ENCODE measurements around the gene ST6GALNAC5.

Gene ST6GALNAC5

DNA sequence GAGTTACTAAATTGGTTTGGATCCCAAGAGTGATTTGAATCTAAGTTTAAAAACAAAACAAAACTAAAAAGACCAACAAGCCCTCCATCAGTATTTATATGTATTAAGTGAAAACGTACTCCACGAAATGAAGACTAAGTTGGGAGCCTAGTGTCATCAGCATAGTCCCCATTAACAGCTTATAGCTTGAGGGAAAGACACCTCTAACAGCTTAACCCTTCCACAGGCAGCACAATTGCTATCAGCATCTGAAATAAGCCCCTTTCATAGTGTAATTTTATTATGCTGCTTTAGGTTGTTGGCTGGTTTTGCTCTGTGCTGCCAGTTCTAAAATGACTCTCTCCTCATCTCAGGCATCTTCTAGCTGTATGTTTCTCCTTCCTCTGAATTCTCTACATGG lies 25.8 kb upstream of the ST6GALNAC5 start:
- Mint-ChIP-seq H3K27ac (no peak overlapping the region), H3K4me1 (peaks cover 10% of the 10 kb centered on the region), H3K27me3 (ENCODE audit: low read depth, poor library complexity) (peaks cover 6% of the 10 kb centered on the region), H3K4me3 (no peak overlapping the region), H3K36me3 (ENCODE audit: low read depth) (no peaks in the 10 kb centered on the region), H3K9me3 (peaks cover 9% of the 10 kb centered on the region)
- no peak for DNase-seq
- TF ChIP-seq CTCF (IDR thresholded peaks at IDR 0.05), result no peak

DNA sequence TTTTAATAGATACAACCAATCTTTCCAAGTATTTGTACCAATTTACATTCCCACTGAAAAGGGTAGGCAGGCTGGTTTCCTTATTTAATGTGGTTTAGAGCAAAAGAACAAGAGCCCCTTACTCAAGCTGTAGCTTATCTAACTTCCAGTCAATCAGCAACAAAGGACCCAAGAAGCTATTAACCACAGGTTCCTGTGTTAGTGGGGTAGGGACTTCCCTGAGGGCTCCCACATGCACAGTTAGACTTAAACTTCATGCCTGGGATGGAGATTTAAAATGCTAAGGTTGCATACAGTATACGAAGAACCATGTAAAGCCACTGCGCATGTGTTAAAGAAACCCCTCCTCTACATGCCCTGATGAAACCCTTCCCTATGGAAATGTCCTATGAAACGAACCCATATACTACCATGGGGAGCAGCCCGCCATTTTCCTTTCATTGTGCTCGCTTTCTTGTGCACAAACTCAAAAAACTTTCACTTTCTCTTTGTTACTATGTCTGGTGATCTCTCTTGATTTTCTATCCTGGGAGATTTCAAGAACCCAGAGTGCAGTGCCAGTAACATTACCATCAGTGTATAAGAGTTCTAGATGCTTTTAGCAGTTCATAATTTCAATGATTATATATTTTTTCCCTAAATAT lies 23.3 kb upstream of the ST6GALNAC5 start:
- TF ChIP-seq CTCF (IDR thresholded peaks at IDR 0.05), result no peak
- Mint-ChIP-seq H3K27me3 (ENCODE audit: low read depth, poor library complexity) (peaks cover 6% of the 10 kb centered on the region), H3K4me1 (peaks cover 10% of the 10 kb centered on the region), H3K9me3 (peaks cover 19% of the 10 kb centered on the region), H3K36me3 (ENCODE audit: low read depth) (no peaks in the 10 kb centered on the region), H3K4me3 (no peak overlapping the region), H3K27ac (no peak overlapping the region)
- no peak for DNase-seq

DNA sequence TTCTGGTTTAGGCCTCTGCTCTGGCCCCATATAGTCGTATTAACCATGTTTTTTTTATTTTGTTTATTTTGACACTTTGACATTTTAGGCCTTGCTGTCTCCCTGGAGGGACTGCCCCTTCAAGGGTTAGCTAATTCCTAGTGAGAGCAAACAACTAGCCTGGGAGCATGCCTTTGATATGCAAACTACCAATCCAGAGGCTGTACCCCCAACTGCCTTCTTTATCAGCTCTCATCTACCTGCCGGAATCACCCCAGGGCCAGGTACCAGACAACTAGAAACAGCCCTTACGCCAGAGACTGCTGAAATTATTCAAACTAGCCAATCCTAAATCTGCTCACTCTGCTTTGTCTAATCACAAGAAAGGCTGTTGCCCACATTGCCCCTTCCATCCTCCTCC lies 13.0 kb upstream of the ST6GALNAC5 start:
- Mint-ChIP-seq H3K27ac (no peak overlapping the region), H3K27me3 (ENCODE audit: low read depth, poor library complexity) (peaks cover 3% of the 10 kb centered on the region), H3K9me3 (no peaks in the 10 kb centered on the region), H3K4me1 (peaks cover 11% of the 10 kb centered on the region), H3K4me3 (no peak overlapping the region), H3K36me3 (ENCODE audit: low read depth) (no peaks in the 10 kb centered on the region)
- TF ChIP-seq CTCF (IDR thresholded peaks at IDR 0.05), result no peak
- DNase-seq, result no peak

GRCh38 chr1:76856104-76856503 lies 11.2 kb upstream of the ST6GALNAC5 start:
- TF ChIP-seq CTCF (IDR thresholded peaks at IDR 0.05), result no peak
- Mint-ChIP-seq H3K36me3 (ENCODE audit: low read depth) (no peaks in the 10 kb centered on the region), H3K9me3 (peaks cover 6% of the 10 kb centered on the region), H3K4me3 (no peak overlapping the region), H3K27ac (no peak overlapping the region), H3K27me3 (ENCODE audit: low read depth, poor library complexity) (peaks cover 3% of the 10 kb centered on the region), H3K4me1 (peaks cover 11% of the 10 kb centered on the region)
- no peak for DNase-seq

- H3K9me3 Mint-ChIP-seq, result peaks cover 6% of the 10 kb centered on the region
- H3K4me1 Mint-ChIP-seq, result peaks cover 11% of the 10 kb centered on the region
- H3K27me3 Mint-ChIP-seq (ENCODE audit: low read depth, poor library complexity), result peaks cover 3% of the 10 kb centered on the region
- no peak overlapping the region for H3K4me3 Mint-ChIP-seq
- no peaks in the 10 kb centered on the region for H3K36me3 Mint-ChIP-seq (ENCODE audit: low read depth)
- TF ChIP-seq CTCF (IDR thresholded peaks at IDR 0.05), result no peak
- DNase-seq, result no peak
- no peak overlapping the region for H3K27ac Mint-ChIP-seq
Measured at GRCh38 chr1:76857138-76857537, 10.1 kb upstream of the ST6GALNAC5 start.

DNA sequence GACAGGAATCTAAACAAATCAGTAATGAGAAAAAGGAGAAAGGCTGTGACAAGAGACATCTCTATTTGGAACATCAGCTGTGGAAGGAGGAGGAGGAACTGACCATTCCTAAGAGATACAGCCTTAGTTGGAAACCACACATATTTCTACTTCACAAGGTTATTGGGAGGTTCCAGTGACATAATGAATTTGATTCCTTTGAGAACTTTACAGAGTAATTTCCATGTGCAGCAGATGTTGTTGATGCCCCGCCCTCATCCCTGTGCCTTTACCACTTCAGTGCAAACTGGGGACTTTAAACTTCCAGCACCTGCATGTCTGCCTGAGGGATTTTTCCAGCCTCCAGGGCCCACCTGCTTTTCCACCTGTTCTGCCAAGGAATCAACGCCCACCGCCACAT lies 9.3 kb upstream of the ST6GALNAC5 start:
- Mint-ChIP-seq H3K27me3 (ENCODE audit: low read depth, poor library complexity) (peaks cover 3% of the 10 kb centered on the region), H3K36me3 (ENCODE audit: low read depth) (no peaks in the 10 kb centered on the region), H3K4me1 (peaks cover 11% of the 10 kb centered on the region), H3K4me3 (no peak overlapping the region), H3K9me3 (peaks cover 6% of the 10 kb centered on the region), H3K27ac (no peak overlapping the region)
- DNase-seq, result no peak
- TF ChIP-seq CTCF (IDR thresholded peaks at IDR 0.05), result no peak
